ENCODE results near the gene GRIN2D.

DNA sequence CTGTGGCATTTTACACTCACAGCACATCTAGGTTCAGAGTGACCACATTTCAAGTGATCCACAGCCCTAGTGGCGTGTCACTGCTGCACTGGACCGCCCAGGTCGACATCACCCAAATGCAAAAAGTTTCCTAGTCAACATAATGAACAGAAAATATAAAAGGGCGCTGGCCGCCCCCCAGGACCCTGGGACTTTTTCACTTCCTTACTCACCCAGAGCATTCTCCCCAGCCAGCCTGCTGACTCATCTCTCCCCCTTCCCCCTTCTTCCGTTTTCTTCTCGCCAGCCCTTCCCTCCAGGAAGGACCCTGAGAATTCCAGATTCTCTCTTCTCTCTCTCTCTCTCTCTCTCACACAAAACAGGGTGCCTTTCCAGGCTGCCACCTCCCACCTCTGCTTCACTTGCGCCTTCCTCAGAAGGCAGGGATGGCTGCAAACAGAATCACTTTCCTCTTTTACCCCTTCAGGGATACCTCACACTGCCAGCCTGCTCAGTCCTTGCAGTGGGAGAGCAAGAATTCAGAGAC lies 31.3 kb downstream of the GRIN2D start:
- TF ChIP-seq, protein P1, sequence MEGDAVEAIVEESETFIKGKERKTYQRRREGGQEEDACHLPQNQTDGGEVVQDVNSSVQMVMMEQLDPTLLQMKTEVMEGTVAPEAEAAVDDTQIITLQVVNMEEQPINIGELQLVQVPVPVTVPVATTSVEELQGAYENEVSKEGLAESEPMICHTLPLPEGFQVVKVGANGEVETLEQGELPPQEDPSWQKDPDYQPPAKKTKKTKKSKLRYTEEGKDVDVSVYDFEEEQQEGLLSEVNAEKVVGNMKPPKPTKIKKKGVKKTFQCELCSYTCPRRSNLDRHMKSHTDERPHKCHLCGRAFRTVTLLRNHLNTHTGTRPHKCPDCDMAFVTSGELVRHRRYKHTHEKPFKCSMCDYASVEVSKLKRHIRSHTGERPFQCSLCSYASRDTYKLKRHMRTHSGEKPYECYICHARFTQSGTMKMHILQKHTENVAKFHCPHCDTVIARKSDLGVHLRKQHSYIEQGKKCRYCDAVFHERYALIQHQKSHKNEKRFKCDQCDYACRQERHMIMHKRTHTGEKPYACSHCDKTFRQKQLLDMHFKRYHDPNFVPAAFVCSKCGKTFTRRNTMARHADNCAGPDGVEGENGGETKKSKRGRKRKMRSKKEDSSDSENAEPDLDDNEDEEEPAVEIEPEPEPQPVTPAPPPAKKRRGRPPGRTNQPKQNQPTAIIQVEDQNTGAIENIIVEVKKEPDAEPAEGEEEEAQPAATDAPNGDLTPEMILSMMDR (IDR thresholded peaks at IDR 0.05) = no peak
- no peak for TF ChIP-seq POLR2A (IDR thresholded peaks at IDR 0.05)

Measured in Peyer's patch (tissue), 4 donors.